ENCODE data around the gene SLC4A8. TPM values are rescaled to one million over a fixed set of nuclear protein-coding genes. Genes with fewer than 3 reads are reported as not detected.

SLC4A8 gene
- total RNA-seq, 4 donors from 2014 or later, result 0.05 TPM; not detected in 3

DNA sequence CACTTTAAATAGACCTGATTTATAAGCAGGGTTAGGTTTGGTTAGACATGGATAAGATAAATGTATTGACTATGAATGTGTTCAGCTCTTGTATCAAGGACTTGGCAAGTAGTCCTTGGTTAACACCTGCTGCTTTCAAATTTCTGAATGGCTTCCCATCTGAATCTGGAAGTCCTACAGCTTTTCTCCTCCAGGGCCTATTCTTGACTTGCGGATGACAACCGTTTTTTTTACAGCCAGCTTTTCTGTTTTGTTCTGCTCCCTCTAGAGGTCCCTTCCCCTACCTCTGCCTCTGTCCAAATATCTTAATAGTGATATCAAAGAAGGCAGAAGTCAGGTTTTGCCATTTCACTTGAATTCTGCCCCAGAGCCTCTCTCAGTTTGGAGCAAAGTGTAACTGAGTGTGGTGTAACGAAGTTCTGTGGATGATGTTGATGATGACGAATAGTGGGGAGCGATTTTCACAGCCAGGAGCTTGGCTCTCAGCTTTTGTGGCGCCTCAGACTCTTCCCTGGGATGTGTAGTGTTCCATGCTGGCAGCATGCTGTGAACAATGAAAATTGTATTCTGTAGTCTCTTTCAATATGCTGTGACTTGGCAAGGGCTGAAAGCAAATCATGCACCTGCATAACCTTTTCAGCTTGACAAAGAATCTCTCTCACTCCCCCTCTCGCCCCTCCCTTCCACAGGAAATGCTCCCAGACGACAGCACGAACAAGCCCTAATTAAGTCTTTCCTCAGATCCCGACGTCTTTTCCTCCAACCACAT, 5.0 kb upstream of the SLC4A8 start:
- H3K27me3 ChIP-seq, result peaks cover 0 to 10% (median 4%) of the 10 kb centered on the region in 3 donors
- ATAC-seq, result no peak

DNA sequence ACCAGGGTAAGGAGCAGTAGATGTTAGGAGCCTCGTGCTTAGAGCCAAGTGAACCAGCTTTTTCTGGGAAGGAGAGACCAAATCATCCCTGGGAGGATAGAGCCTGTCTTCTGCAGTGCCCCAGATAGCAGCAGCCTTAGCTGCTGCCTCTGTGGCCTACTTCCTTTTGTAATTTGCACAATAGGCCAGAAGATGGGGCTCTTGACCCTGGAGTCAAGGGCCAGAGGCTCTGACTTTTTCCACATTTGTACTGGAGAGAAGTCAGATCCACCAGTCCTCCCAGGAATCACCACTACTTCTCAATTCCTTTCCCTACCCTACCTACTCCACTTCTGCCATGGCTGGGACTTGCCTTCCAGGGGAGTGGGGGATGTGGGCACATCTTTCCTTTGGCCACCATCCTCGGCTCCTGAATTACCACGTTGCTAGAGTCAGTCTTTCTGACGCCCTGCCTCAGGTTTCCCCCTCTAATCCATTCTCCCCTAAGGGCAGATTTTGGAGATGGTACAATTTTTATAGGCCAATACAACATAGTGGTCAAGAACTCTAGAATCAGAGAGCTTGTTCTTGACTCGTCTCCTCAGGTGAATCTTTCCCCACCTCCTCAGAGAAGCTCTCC, 3.3 kb upstream of the SLC4A8 start:
- H3K9me3 ChIP-seq, result no peaks in the 10 kb centered on the region
- H3K36me3 ChIP-seq, result no peaks in the 10 kb centered on the region
- peak in 1 of 2 donors; percentile 45 for ATAC-seq
- TF ChIP-seq POLR2A (IDR thresholded peaks at IDR 0.05), result no peak
- TF ChIP-seq, protein P1, sequence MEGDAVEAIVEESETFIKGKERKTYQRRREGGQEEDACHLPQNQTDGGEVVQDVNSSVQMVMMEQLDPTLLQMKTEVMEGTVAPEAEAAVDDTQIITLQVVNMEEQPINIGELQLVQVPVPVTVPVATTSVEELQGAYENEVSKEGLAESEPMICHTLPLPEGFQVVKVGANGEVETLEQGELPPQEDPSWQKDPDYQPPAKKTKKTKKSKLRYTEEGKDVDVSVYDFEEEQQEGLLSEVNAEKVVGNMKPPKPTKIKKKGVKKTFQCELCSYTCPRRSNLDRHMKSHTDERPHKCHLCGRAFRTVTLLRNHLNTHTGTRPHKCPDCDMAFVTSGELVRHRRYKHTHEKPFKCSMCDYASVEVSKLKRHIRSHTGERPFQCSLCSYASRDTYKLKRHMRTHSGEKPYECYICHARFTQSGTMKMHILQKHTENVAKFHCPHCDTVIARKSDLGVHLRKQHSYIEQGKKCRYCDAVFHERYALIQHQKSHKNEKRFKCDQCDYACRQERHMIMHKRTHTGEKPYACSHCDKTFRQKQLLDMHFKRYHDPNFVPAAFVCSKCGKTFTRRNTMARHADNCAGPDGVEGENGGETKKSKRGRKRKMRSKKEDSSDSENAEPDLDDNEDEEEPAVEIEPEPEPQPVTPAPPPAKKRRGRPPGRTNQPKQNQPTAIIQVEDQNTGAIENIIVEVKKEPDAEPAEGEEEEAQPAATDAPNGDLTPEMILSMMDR (IDR thresholded peaks at IDR 0.05 in 4 of 5, conservative IDR thresholded peaks at IDR 0.05 in 1 of 5), result peak in 2 of 5 experiments; percentile 27 to 34
- peaks cover 15 to 27% (median 21%) of the 10 kb centered on the region in 3 donors for H3K27me3 ChIP-seq
- DNase-seq, result no peak
- intact Hi-C loops (cut with DNase I; ENCODE audit: low total_unique reads), result loop anchor here (10.0 kb wide), 1 partner anchor 403 kb away; no protein-coding TSS in a partner anchor
- peaks cover 0 to 3% of the 10 kb centered on the region in 2 donors for H3K4me1 ChIP-seq
- in situ Hi-C loops (cut with MboI; ENCODE audit: low sequenced_read_pairs in 4 of 4), result loop anchor here in 2 of 4 donors (5.0 kb wide), 1 partner anchor 111 kb away; no protein-coding TSS in a partner anchor
- H3K4me3 ChIP-seq, result no peak overlapping the region
- no peak overlapping the region for H3K27ac ChIP-seq

More for the DNA sequence above, 5.0 kb upstream of the SLC4A8 start:
- intact Hi-C loops (cut with DNase I; ENCODE audit: low total_unique reads) (loop anchor here (10.0 kb wide), 2 partner anchors 405 to 565 kb away; no protein-coding TSS in a partner anchor), in situ Hi-C loops (cut with MboI; ENCODE audit: low sequenced_read_pairs in 4 of 4) (loop anchor here in 2 of 4 donors (5.0 kb wide), 1 partner anchor 113 kb away; no protein-coding TSS in a partner anchor)
- no peak for TF ChIP-seq POLR2A (IDR thresholded peaks at IDR 0.05)
- TF ChIP-seq, protein P1 (IDR thresholded peaks at IDR 0.05 in 4 of 5, conservative IDR thresholded peaks at IDR 0.05 in 1 of 5), result no peak
- H3K27ac ChIP-seq, result no peak overlapping the region
- H3K4me3 ChIP-seq, result no peak overlapping the region
- H3K36me3 ChIP-seq, result no peaks in the 10 kb centered on the region
- H3K9me3 ChIP-seq, result no peaks in the 10 kb centered on the region
- H3K4me1 ChIP-seq, result no peaks in the 10 kb centered on the region
- no peak for DNase-seq

DNA sequence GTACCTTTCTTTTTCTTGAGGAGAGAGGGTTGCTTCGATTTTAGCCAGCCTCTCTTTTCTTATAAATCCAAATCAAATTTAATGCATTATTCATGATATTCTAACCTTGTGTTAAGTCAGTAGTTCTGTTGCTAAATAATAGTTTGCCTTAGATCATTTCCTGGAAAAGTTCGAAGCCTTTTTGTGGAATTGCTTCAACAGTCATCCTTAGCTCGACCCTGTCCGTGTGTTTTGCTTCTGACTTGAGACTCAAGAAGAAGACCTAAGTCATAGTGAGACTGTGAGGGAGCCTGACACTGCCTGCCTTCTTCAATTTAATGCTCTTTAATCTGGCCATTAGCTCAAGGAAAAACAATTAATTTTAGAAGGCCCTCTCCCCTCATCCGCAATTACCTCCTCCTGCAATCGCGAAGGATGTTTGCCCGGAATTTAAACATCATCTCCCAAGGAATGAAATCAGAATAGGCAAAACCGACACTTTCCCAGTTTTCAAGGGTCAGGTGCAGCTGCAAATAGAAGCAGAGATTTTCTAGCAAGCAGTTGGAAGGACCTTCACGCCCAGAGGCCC, 453 bp upstream of the SLC4A8 start:
- Histone ChIP-seq H3K4me3 (peak overlapping the region in 3 of 4 donors; percentile 29 to 49 (median 47)), H3K36me3 (no peaks in the 10 kb centered on the region), H3K27ac (no peak overlapping the region), H3K27me3 (peaks cover 21 to 35% (median 23%) of the 10 kb centered on the region in 3 donors), H3K4me1 (peaks cover 0 to 3% of the 10 kb centered on the region in 2 donors), H3K9me3 (no peaks in the 10 kb centered on the region)
- in situ Hi-C loops (cut with MboI; ENCODE audit: low sequenced_read_pairs in 4 of 4), result loop anchor here in 2 of 4 donors (5.0 kb wide), 1 partner anchor 108 kb away; no protein-coding TSS in a partner anchor
- ATAC-seq, result no peak
- no peak for TF ChIP-seq POLR2A (IDR thresholded peaks at IDR 0.05)
- TF ChIP-seq, protein P1 (IDR thresholded peaks at IDR 0.05 in 4 of 5, conservative IDR thresholded peaks at IDR 0.05 in 1 of 5), result no peak
- intact Hi-C loops (cut with DNase I; ENCODE audit: low total_unique reads), result loop anchor here (2.0 to 10.0 kb wide), 2 partner anchors 109 to 401 kb away; no protein-coding TSS in a partner anchor
- no peak for DNase-seq

DNA sequence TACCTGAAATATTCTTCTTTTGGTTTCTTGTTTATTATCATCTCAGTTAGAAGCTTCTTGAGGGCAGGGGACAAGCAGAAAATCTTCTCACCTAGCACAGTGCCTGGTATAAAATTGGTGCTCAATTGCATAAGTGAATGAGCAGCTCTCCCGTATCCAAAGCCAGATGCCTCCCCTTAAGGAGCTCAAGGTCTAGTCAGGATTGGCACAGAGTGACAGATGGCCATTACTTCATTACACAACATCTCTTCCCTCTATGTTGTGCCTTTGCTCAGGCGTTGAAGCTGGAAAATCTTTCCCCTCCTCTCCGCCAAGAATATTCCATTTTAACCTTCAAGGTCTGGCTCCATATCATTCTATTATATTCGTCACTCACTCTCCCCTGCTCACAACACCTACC, 3.6 kb downstream of the SLC4A8 start:
- no peaks in the 10 kb centered on the region for H3K36me3 ChIP-seq
- H3K27ac ChIP-seq, result no peak overlapping the region
- no peak for TF ChIP-seq POLR2A (IDR thresholded peaks at IDR 0.05)
- TF ChIP-seq, protein P1 (IDR thresholded peaks at IDR 0.05 in 4 of 5, conservative IDR thresholded peaks at IDR 0.05 in 1 of 5), result no peak
- peaks cover 0 to 3% of the 10 kb centered on the region in 2 donors for H3K4me1 ChIP-seq
- ATAC-seq (no peak), DNase-seq (no peak)
- no peak overlapping the region for H3K4me3 ChIP-seq
- intact Hi-C loops (cut with DNase I; ENCODE audit: low total_unique reads) (loop anchor here (10.0 kb wide), 1 partner anchor 397 kb away; no protein-coding TSS in a partner anchor), in situ Hi-C loops (cut with MboI; ENCODE audit: low sequenced_read_pairs in 4 of 4) (loop anchor here in 1 of 4 donors (25.0 kb wide), 1 partner anchor 384 kb away; a partner anchor contains a TSS)
- peaks cover 29 to 35% (median 30%) of the 10 kb centered on the region in 3 donors for H3K27me3 ChIP-seq
- no peaks in the 10 kb centered on the region for H3K9me3 ChIP-seq
